HS-5 (cell line): ENCODE measurements around the gene MARK2.
"Not testable (repeated sequence)": the region's sequence is repeated elsewhere in the genome, so short reads cannot be mapped to it uniquely, and the experiment has no call there.

Experiments used
- DNase-seq: peaks from one replicate; pipeline ENCODE4 v3.0.0-alpha.2; 2012; ENCODE audit warnings: low read depth

The MARK2 gene

GRCh38 chr11:63854696-63855095 lies 15.8 kb downstream of the MARK2 start:
- no peak for DNase-seq

- DNase-seq, result no peak
Measured at GRCh38 chr11:63855975-63856374, 17.1 kb downstream of the MARK2 start.

GRCh38 chr11:63858628-63859550 lies 20.0 kb downstream of the MARK2 start:
- no peak for DNase-seq

GRCh38 chr11:63862923-63863322 lies 24.0 kb downstream of the MARK2 start:
- DNase-seq, result no peak

- not testable (repeated sequence) for DNase-seq
Measured at GRCh38 chr11:63863620-63864019, 24.7 kb downstream of the MARK2 start.

- no peak for DNase-seq
Measured at GRCh38 chr11:63866211-63866610, 27.3 kb downstream of the MARK2 start.

GRCh38 chr11:63867511-63867910 lies 28.6 kb downstream of the MARK2 start:
- DNase-seq, result no peak

- DNase-seq, result no peak
Measured at GRCh38 chr11:63868399-63869064, 29.6 kb downstream of the MARK2 start.

GRCh38 chr11:63869171-63869591 lies 30.3 kb downstream of the MARK2 start:
- DNase-seq, result no peak

- no peak for DNase-seq
Measured at GRCh38 chr11:63869683-63870082, 30.8 kb downstream of the MARK2 start.

GRCh38 chr11:63870351-63871140 lies 31.6 kb downstream of the MARK2 start:
- DNase-seq, result no peak

- peak; percentile 83 for DNase-seq
Measured at GRCh38 chr11:63871962-63872799, 33.3 kb downstream of the MARK2 start.

- DNase-seq, result no peak
Measured at GRCh38 chr11:63872800-63873197, 33.9 kb downstream of the MARK2 start.

- DNase-seq, result no peak
Measured at GRCh38 chr11:63873311-63873710, 34.4 kb downstream of the MARK2 start.

- no peak for DNase-seq
Measured at GRCh38 chr11:63874511-63874910, 35.6 kb downstream of the MARK2 start.

GRCh38 chr11:63875506-63876065 lies 36.7 kb downstream of the MARK2 start:
- no peak for DNase-seq

GRCh38 chr11:63876616-63877015 lies 37.7 kb downstream of the MARK2 start:
- DNase-seq, result no peak

GRCh38 chr11:63877658-63878241 lies 38.8 kb downstream of the MARK2 start:
- DNase-seq, result no peak

- peak; percentile 25 for DNase-seq
Measured at GRCh38 chr11:63879598-63880402, 40.9 kb downstream of the MARK2 start.

- no peak for DNase-seq
Measured at GRCh38 chr11:63880403-63880790, 41.5 kb downstream of the MARK2 start.
